Stimulated activated CD8-positive, alpha-beta memory T cell treated with anti-CD3 and anti-CD28 coated beads, Interleukin-4, amount 100 ng/mL, for 4 hours (primary cell): Measurements from ENCODE around the gene NELL1.

ENCODE experiments used
- DNase-seq, 2 donors: peaks; one replicate each; pipeline ENCODE4 v3.0.0-alpha.2; 2020; ENCODE audit warnings: low read depth in 2 of 2, low spot score in 1 of 2

NELL1 gene

DNA sequence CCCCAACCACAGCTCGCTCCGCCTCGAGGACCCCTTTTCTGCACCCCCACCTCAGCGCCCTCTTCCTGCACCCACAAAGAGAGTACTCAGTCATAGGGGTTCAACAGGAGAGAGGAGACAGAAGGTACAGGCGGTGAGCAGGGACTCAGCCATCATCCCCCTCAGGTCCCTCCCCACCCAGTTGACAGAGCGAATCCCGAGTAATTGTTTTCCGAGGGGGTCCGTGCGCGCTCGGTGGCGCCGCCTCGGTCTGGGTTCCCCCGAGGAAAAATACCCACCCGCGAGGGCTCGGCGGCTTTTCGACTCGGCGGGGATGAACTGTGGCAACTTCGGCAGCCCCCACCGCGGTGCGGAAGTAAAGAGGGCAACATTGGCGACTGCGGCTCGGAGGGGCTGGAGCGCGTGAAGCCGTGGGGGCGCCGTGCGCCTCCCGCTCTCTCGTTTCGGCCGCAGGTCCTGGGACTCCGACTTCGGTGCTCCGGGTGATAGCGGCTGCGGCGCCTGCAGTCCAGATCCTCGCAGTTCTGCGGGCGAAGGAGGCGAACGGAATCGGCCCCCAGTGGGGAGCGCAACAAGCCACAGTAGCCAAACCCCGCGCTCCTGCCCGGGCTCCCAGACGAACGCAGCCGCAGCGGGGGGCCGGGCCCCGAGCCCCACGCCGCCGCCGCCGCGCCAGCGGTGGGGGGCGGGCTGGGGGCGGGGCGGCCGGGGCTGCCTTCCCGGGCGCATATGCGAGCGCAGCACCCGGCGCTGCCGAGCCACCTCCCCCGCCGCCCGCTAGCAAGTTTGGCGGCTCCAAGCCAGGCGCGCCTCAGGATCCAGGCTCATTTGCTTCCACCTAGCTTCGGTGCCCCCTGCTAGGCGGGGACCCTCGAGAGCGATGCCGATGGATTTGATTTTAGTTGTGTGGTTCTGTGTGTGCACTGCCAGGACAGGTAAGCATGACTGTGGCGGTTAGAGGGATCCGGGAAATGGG, at the start of gene NELL1:
TSS of gene NELL1 (plus strand) at position 743 of the 976 bp plus-strand sequence.
- DNase-seq, result no peak

DNA sequence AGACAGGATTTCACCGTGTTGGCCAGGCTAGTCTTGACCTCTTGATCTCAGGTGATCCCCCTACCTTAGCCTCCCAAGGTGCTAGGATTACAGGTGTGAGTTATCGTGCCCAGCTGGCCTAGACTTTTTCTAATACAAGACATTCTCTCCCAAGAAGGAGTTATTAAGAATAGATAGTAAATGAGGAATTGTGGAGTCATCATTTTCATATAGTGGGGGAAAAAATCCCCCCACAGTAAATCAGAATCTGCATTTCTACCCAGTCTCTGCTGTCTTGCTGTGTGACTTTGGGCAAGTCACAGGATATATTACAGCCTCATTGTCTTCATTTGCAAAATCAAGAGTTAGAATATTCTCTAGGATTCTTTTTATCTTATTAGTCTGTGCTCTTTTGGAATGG, 48.4 kb upstream of the NELL1 start:
- DNase-seq, result no peak

DNA sequence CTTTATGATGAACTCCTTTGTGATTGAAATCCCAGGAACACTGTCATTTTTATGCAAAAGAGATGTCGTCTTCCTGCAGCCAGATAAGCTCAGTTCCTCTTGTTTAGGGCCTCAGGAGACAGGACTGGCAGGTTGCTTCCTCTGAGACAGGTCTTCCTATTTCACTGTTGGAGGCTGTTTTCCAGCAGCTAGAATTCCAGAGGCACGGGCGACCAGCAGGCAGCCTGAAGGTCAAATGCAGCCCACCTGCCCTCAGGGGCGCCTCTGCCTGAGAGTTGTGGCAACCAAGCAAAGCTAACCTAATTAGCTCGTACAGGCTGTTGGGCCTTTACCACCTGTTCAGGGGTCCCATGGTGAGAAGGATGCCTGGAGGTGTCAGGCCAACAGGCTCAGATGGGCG, 47.7 kb upstream of the NELL1 start:
- no peak for DNase-seq

DNA sequence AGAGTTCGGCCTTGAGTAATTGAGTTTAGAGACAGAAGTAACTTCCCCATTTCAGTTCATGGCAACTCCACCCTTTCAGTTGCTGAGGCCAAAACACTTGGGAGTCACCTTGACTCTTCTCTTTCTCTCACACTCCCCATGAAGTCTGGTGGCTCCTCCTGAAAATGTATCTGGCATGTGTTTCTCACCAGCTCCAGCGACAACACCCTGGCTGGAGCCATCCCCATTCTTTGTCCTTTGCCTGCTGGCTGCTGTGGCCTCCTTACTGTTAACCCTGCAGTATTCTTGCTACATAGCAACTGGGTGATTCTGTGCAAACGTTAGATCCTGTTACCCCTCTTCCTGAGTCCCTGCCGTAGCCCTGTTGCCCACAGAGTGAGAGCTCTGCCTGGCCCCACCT, 46.1 kb upstream of the NELL1 start:
- DNase-seq, result no peak

GRCh38 chr11:20626279-20626678, 43.1 kb upstream of the NELL1 start:
- DNase-seq, result no peak

DNA sequence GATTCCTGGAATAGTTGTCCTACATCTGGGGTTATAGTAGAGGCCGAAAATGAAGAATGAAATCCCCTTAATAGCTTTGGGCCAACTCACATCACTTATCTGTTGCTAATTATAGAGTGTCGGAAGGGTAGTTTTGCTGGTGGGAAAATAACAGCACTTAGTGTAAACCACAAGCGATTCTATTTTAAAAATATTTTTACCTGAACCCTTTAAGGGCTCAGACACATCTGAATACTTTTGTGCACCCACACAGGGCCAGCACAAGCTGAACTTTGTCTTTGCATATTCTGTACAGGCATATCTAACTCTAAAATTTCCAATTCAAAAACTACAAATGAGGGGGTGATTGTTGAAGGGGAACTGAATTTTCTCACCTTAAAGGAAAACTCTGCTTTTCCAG, 42.4 kb upstream of the NELL1 start:
- DNase-seq, result no peak

DNA sequence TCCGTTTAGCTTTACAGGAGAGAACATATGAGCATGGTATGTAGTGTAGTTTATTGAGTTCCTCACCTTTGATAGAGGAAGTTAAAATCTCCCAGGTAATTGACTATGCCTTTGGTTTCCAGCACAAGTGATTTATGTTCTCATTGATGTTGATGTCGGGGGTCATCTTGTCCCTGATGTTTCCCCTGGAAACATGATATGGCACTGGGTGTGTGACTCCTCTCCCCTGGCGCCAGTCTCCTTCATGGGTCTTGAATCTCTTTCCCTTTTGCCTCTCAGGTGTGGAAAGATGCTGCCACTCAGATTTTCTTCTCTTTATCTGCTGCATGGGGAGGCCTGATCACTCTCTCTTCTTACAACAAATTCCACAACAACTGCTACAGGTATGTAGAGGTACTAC, 41.7 kb upstream of the NELL1 start:
- DNase-seq, result no peak

DNA sequence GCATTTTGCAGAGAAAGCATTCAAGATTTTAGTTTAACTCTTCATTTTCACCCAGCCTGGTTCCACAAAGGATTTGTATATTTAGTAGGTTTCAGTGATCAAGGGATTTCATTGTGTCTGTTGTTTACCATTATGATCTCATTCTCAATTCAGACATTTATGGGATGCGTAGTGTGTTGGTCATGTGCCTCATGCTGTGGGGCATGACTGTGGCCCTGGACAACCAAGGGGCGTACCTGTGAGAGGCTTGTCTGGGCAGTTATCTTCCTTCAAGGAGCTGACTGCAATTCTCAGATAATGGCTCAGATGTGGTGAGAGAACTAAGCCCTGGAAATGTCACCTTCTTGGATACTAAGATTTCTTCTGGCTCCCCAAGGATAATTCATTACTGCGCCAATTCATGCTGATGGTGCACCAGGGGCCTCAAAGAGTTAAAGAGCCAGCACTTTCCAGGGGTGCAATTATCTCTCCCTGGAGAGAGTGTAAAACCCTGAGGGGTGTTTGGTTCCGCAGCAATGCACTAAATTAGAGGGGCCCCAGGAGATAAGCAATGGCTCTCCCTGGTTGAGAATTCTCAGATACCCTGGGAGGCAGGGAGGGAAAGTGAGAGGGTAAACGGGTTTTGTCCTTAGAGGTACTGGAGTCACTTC, 37.7 kb upstream of the NELL1 start:
- no peak for DNase-seq

DNA sequence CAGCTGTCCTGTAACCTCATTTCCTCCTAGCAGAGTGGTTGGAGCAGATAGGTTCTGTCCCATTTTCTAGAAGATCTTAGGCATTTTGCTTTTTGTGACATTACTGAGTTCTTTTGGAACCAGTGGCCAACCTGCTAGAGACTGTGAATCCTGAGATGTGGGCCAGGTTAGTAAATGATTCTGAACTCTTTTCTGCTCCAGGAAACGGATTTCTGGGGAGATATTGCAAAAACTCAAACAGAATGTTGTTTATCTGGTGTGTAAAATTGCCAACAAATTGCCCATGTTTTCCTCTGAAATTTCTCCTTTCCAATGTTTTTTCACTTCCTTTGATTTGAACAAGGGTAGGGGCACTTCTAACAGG, 37.2 kb upstream of the NELL1 start:
- no peak for DNase-seq

GRCh38 chr11:20634044-20634443, 35.3 kb upstream of the NELL1 start:
- no peak for DNase-seq

- DNase-seq, result no peak
Observed at GRCh38 chr11:20634781-20635180, 34.6 kb upstream of the NELL1 start.

DNA sequence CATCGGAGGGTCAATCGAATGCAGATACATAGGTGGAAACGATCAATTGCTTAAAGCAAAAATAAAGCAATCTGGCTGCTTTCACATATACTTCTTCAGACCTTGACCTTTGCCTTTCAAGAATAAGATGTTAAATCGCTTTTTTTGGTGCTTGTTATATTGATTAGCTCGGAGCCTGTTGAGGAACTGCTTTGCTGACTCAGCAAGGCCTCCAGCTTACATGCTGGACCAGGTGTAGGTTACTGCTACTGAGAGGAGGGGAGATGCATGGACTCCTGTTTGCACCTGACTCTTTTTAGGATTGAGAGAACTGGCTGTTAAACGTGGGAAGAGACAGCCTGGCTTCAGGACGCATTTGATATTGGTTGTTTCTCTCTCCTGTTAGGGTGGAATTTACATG, 31.3 kb upstream of the NELL1 start:
- DNase-seq, result no peak

GRCh38 chr11:20639688-20640087, 29.7 kb upstream of the NELL1 start:
- DNase-seq, result no peak

GRCh38 chr11:20640401-20640800, 29.0 kb upstream of the NELL1 start:
- DNase-seq, result no peak

- DNase-seq, result no peak
Observed at GRCh38 chr11:20644360-20644759, 25.0 kb upstream of the NELL1 start.

- DNase-seq, result peak in 1 of 2 donors; percentile 15
Observed at GRCh38 chr11:20647976-20648565, 21.3 kb upstream of the NELL1 start.

- no peak for DNase-seq
Observed at GRCh38 chr11:20652150-20652806, 17.1 kb upstream of the NELL1 start.

- no peak for DNase-seq
Observed at GRCh38 chr11:20654038-20654437, 15.3 kb upstream of the NELL1 start.

- DNase-seq, result no peak
Observed at GRCh38 chr11:20656901-20657300, 12.5 kb upstream of the NELL1 start.

DNA sequence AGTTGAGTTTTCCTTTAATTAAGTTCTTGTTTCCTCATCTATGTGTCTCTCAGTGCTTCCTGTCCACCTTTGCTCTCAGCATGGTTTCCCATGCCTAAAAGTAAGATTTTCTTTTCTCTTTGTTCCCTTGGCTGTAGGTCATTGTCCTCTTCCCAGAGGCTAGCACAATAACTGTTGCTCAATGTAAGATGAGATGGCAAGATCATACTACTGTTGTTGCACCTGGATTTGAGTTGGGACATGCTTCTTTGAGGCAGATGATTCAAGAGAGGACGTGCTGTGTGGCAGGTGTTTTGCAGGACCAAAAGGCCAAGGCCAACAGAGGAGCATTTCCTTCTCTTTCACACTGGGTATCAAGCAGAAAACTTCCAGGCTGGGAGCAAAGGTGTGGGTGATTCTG, 11.3 kb upstream of the NELL1 start:
- no peak for DNase-seq

DNA sequence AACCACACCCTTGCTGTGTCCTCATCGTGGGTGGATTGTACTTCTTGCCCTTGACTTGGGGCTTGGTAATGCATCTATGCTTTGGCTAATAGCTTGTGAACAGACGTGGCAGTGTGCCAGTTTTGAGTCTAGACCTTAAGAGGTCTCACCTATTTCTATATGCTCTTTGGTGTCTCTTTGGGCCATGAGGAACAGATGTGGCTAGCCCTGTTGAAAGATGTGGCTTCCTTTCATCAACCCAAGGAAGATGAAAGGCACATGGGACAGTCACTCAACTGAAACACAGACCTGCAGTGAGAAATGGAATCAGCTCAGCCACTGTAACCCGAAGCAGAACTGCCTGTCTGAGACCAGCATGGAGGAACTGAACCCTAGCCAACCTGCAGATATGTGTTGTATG, 7.9 kb upstream of the NELL1 start:
- DNase-seq, result no peak

DNA sequence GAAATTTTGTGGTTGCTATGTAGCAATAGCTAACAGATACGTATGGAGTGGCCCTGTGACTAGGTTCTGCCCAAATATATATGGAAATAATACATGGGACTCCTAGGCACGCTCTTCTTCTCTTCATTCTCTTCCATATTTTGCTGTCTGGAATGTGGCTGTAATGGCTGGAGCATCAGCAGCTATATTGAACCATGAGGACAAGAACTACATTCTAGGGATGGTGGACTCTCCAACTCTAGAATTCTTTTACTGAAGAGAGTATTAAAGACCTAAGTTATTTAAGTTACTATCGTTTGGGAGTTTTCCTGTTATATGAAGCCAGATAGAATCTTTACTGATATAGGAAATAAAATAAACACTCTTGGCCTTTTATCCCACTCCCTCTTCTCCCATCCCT, 7.5 kb upstream of the NELL1 start:
- no peak for DNase-seq
